ENCODE data around the gene FJX1.

FJX1 gene

GRCh38 chr11:35619116-35619854, 1.0 kb downstream of the FJX1 start:
- H3K27ac ChIP-seq, result peak overlapping the region; percentile 99
- CTCF ChIA-PET, result interaction anchor here (0.6 to 3.3 kb wide), 8 partner anchors 56 to 647 kb away, joined by 3 to 10 read pairs (median 4); no protein-coding TSS in a partner anchor
- peak; percentile 33 for DNase-seq (ENCODE audit: low spot score)
- TF ChIP-seq CTCF (conservative IDR thresholded peaks at IDR 0.05; ENCODE audit: low read depth), result no peak
- POLR2A ChIA-PET (ENCODE audit: low non-redundant PET), result interaction anchor here (1.1 kb wide), 1 partner anchor 43 kb away, joined by 3 read pairs; the partner anchor contains the start of gene TRIM44

GRCh38 chr11:35619855-35620640, 1.8 kb downstream of the FJX1 start:
- peak; percentile 34 for DNase-seq (ENCODE audit: low spot score)
- ChIA-PET CTCF (interaction anchor here (0.6 to 3.3 kb wide), 10 partner anchors 57 to 646 kb away, joined by 3 to 10 read pairs (median 4); no protein-coding TSS in a partner anchor), POLR2A (ENCODE audit: low non-redundant PET) (interaction anchor here (1.1 kb wide), 1 partner anchor 42 kb away, joined by 3 read pairs; the partner anchor contains the start of gene TRIM44)
- no peak for TF ChIP-seq CTCF (conservative IDR thresholded peaks at IDR 0.05; ENCODE audit: low read depth)
- H3K27ac ChIP-seq, result peak overlapping the region; percentile 99

- H3K27ac ChIP-seq, result peak overlapping the region; percentile 99
- ChIA-PET CTCF (interaction anchor here (0.6 to 0.7 kb wide), 2 partner anchors 266 to 422 kb away, joined by 4 to 5 read pairs; no protein-coding TSS in a partner anchor), POLR2A (ENCODE audit: low non-redundant PET) (no interaction called here)
- no peak for TF ChIP-seq CTCF (conservative IDR thresholded peaks at IDR 0.05; ENCODE audit: low read depth)
- DNase-seq (ENCODE audit: low spot score), result no peak
These were observed 2.5 kb downstream of the FJX1 start for GRCh38 chr11:35620795-35621194.

DNA sequence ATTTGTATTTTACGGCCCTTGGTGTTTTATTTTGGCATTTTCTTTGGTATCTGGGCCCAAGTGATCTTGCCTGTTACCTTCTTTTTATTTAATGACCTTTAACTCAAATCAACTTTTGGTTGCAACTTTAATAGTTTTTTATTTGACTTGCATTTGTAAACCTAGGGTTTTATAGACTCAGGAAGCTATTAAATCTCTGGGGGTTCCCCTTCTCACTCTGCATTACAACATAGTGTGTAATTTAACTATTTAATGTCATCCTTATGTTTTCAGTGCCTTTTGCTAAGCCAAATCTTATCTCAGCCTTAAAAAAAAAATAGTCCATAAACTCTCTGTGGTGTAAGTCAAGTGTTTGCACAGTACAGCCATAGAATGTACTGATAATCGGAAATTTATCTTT, 3.4 kb downstream of the FJX1 start:
- POLR2A ChIA-PET (ENCODE audit: low non-redundant PET), result no interaction called here
- no peak for DNase-seq (ENCODE audit: low spot score)
- TF ChIP-seq CTCF (conservative IDR thresholded peaks at IDR 0.05; ENCODE audit: low read depth), result no peak
- no peak overlapping the region for H3K27ac ChIP-seq
- CTCF ChIA-PET, result interaction anchor here (0.6 kb wide), 1 partner anchor 969 kb away, joined by 3 read pairs; no protein-coding TSS in a partner anchor

- TF ChIP-seq CTCF (conservative IDR thresholded peaks at IDR 0.05; ENCODE audit: low read depth), result no peak
- no peak overlapping the region for H3K27ac ChIP-seq
- peak; percentile 78 for DNase-seq (ENCODE audit: low spot score)
- ChIA-PET POLR2A (ENCODE audit: low non-redundant PET) (no interaction called here), CTCF (no interaction called here)
These were observed 3.8 kb downstream of the FJX1 start for GRCh38 chr11:35622070-35622469.

DNA sequence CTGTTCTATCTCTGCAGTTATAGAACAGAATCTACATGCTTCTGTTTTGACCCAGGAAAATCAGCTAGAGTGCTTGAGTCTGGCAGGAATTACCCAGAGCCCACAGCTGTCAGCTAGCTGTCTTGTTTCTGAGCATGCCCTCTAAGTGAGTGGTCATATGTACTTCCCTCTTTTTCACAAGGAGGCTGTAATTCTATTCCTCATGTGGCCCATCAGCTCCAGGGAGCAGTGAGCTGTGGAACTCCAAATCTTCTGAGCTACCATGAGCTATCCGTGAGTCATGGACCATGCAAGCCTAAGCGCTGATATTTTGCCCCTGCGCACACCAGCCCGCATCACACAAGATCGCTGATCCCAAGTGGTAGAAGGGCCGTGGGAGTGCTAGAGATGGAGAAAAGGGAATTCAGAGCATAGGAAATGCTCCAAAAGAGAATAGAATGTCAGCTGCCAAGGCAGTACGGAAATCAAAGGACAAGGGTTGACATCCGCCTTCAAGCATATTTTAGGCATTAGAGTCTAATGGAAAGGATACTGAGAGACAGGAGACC, 5.4 kb downstream of the FJX1 start:
- POLR2A ChIA-PET (ENCODE audit: low non-redundant PET), result interaction anchor here (0.9 kb wide), 1 partner anchor 38 kb away, joined by 3 read pairs; no protein-coding TSS in a partner anchor
- no peak for TF ChIP-seq CTCF (conservative IDR thresholded peaks at IDR 0.05; ENCODE audit: low read depth)
- peak; percentile 67 for DNase-seq (ENCODE audit: low spot score)
- CTCF ChIA-PET, result interaction anchor here (0.6 to 0.9 kb wide), 2 partner anchors 21 to 38 kb away, joined by 3 read pairs; no protein-coding TSS in a partner anchor
- H3K27ac ChIP-seq, result peak overlapping the region; percentile 82
